H1 (cell line): ENCODE measurements around the gene PPP1R1B. TPM values are rescaled to one million over a fixed set of nuclear protein-coding genes. Genes with fewer than 3 reads are reported as not detected.
A peak's percentile ranks its signal among the peaks of the same experiment; 100 is the strongest.

Source experiments
- CTCF ChIA-PET: fragments of 300-600 bp; sonication (Branson Sonifier 250); formaldehyde crosslinking; loops from one replicate; lab custom pipeline; 2021; ENCODE audit not compliant: partially characterized antibody; lab: Charles Lee
- POLR2A ChIA-PET: fragments of 300-600 bp; sonication (Branson Sonifier 250); formaldehyde crosslinking; loops from one replicate; lab custom pipeline; 2021; ENCODE audit warnings: inconsistent platforms; ENCODE audit not compliant: partially characterized antibody; lab: Charles Lee
- DNase-seq, 2 experiments: peaks; one replicate each; pipeline versions ENCODE4 v3.0.0 to v3.0.0-alpha.2; 2010 to 2022; ENCODE audit warnings: low spot score in 2 of 2, low read depth in 1 of 2, mixed read lengths in 1 of 2
- FAIRE-seq: peaks from 2 replicates; lab custom pipeline; 2011; peaks lifted over from hg19 to GRCh38; lab: Jason Lieb, UNC
- H2AFZ ChIP-seq: 2 replicates; pipeline ENCODE4 v1.8.1; 2012; ENCODE audit warnings: low read length, inconsistent platforms
- H2AK5ac ChIP-seq: 2 replicates; pipeline ENCODE4 v1.6.1; 2013; ENCODE audit warnings: low read depth, low read length
- H2BK120ac ChIP-seq: replicated peaks from 2 replicates; pipeline ENCODE3; 2013; ENCODE audit warnings: low read depth, low read length, inconsistent platforms
- H2BK12ac ChIP-seq: 2 replicates; pipeline ENCODE4 v1.6.1; 2013; ENCODE audit warnings: low read depth, low read length
- H2BK15ac ChIP-seq: 2 replicates; pipeline ENCODE4 v1.6.1; 2013; ENCODE audit warnings: low read length
- H2BK20ac ChIP-seq: 2 replicates; pipeline ENCODE4 v1.6.1; 2013; ENCODE audit warnings: low read length
- H2BK5ac ChIP-seq: 2 replicates; pipeline ENCODE4 v1.6.1; 2013; ENCODE audit warnings: low read depth, low read length
- H3K14ac ChIP-seq: 2 replicates; pipeline ENCODE4 v1.6.1; 2013; ENCODE audit warnings: inconsistent platforms; ENCODE audit not compliant: insufficient read length
- H3K18ac ChIP-seq: 2 replicates; pipeline ENCODE4 v1.6.1; 2013; ENCODE audit warnings: low read length; ENCODE audit errors: extremely low read depth
- H3K23ac ChIP-seq: 2 replicates; pipeline ENCODE4 v1.6.1; 2013; ENCODE audit warnings: inconsistent platforms; ENCODE audit not compliant: insufficient read length
- H3K23me2 ChIP-seq: 2 replicates; pipeline ENCODE4 v1.6.1; 2013; ENCODE audit warnings: low read depth, low read length
- H3K27ac ChIP-seq: 2 replicates; pipeline ENCODE4 v1.6.1; 2011; ENCODE audit warnings: low read depth, low read length, inconsistent platforms
- H3K27me3 ChIP-seq, 4 experiments: replicated peaks in 1 of 4; 1 replicate in 1 of 4; 2 replicates in 3 of 4; pipeline versions ENCODE4 v1.6.1 to v1.8.1; 2011 to 2013; ENCODE audit warnings: low read length in 3 of 4, mild to moderate bottlenecking in 3 of 4, inconsistent platforms in 2 of 4, mixed read lengths in 2 of 4, moderate library complexity in 1 of 4; ENCODE audit not compliant: control insufficient read depth in 3 of 4, insufficient read depth in 3 of 4; ENCODE audit errors: extremely low read depth in 1 of 4
- H3K36me3 ChIP-seq, 4 experiments: 2 replicates each; pipeline versions ENCODE4 v1.6.1 to v1.8.1; 2011 to 2013; ENCODE audit warnings: mild to moderate bottlenecking in 4 of 4, low read length in 3 of 4, moderate library complexity in 2 of 4, control low read depth in 1 of 4, inconsistent platforms in 1 of 4; ENCODE audit not compliant: insufficient read depth in 4 of 4, control insufficient read depth in 2 of 4
- H3K4ac ChIP-seq: replicated peaks from 2 replicates; pipeline ENCODE3; 2013; ENCODE audit warnings: low read length, low read depth, mixed read lengths, inconsistent platforms; ENCODE audit not compliant: insufficient read length
- H3K4me1 ChIP-seq, 4 experiments: replicated peaks in 1 of 4; 1 replicate in 1 of 4; 2 replicates in 3 of 4; pipeline versions ENCODE4 v1.6.1 to v1.8.1; 2011 to 2013; ENCODE audit warnings: low read length in 3 of 4, inconsistent platforms in 2 of 4, mixed read lengths in 1 of 4; ENCODE audit not compliant: insufficient read depth in 4 of 4, control insufficient read depth in 3 of 4
- H3K4me2 ChIP-seq, 2 experiments: 2 replicates each; pipeline versions ENCODE4 v1.6.1 to v1.8.1; 2011 to 2013; ENCODE audit warnings: low read depth in 2 of 2, low read length in 2 of 2, control low read depth in 1 of 2, inconsistent platforms in 1 of 2, mild to moderate bottlenecking in 1 of 2; ENCODE audit not compliant: insufficient read depth in 1 of 2
- H3K4me3 ChIP-seq, 4 experiments: fragments of 200-600, 300-600 bp in 1 of 4; sonication (generic), shearing (Covaris generic), sonication (Bioruptor Twin) in 1 of 4; 2 replicates each; pipeline versions ENCODE4 v1.5.1 to v1.8.1; 2011 to 2016; ENCODE audit warnings: low read length in 4 of 4, low read depth in 3 of 4, control low read depth in 2 of 4, inconsistent platforms in 2 of 4, mild to moderate bottlenecking in 2 of 4, mixed read lengths in 1 of 4, moderate library complexity in 1 of 4; ENCODE audit not compliant: insufficient read depth in 2 of 4; ENCODE audit errors: extremely low read depth in 1 of 4
- H3K56ac ChIP-seq: replicated peaks from 2 replicates; pipeline ENCODE3; 2013; ENCODE audit warnings: low read depth, mild to moderate bottlenecking, mixed read lengths, low read length, inconsistent platforms; ENCODE audit not compliant: insufficient read length
- H3K79me1 ChIP-seq: 2 replicates; pipeline ENCODE4 v1.6.1; 2013; ENCODE audit warnings: low read depth, low read length, control low read depth
- H3K79me2 ChIP-seq, 2 experiments: 2 replicates each; pipeline versions ENCODE4 v1.6.1 to v1.8.1; 2012 to 2013; ENCODE audit warnings: low read length in 2 of 2, mild to moderate bottlenecking in 2 of 2, inconsistent platforms in 1 of 2; ENCODE audit not compliant: insufficient read depth in 2 of 2, control insufficient read depth in 1 of 2
- H3K9ac ChIP-seq, 4 experiments: replicated peaks in 1 of 4; 1 replicate in 1 of 4; 2 replicates in 3 of 4; pipeline versions ENCODE4 v1.6.1 to v1.8.1; 2011 to 2013; ENCODE audit warnings: low read depth in 3 of 4, low read length in 3 of 4, control low read depth in 2 of 4, mild to moderate bottlenecking in 2 of 4, moderate library complexity in 2 of 4, inconsistent platforms in 1 of 4; ENCODE audit errors: extremely low read depth in 1 of 4
- H3K9me3 ChIP-seq, 2 experiments: 2 replicates each; pipeline versions ENCODE4 v1.6.1 to v1.8.1; 2012 to 2013; ENCODE audit warnings: mild to moderate bottlenecking in 2 of 2, moderate library complexity in 2 of 2, control low read depth in 1 of 2, inconsistent platforms in 1 of 2, low read depth in 1 of 2, low read length in 1 of 2, mixed read lengths in 1 of 2; ENCODE audit not compliant: insufficient read depth in 2 of 2
- H4K20me1 ChIP-seq, 2 experiments: replicated peaks in 1 of 2; 2 replicates each; pipeline versions ENCODE3 to v1.8.1; 2011 to 2013; ENCODE audit warnings: inconsistent platforms in 2 of 2, low read length in 2 of 2, mild to moderate bottlenecking in 1 of 2; ENCODE audit not compliant: insufficient read depth in 2 of 2, control insufficient read depth in 1 of 2
- H4K5ac ChIP-seq: 2 replicates; pipeline ENCODE4 v1.6.1; 2013; ENCODE audit warnings: low read length, low read depth, mixed read lengths, inconsistent platforms; ENCODE audit not compliant: insufficient read length
- H4K8ac ChIP-seq: 2 replicates; pipeline ENCODE4 v1.8.0; 2013; ENCODE audit warnings: mild to moderate bottlenecking, moderate library complexity, low read length, inconsistent platforms; ENCODE audit not compliant: insufficient read depth; ENCODE audit errors: extremely low read depth
- H4K91ac ChIP-seq: replicated peaks from 2 replicates; pipeline ENCODE3; 2013; ENCODE audit warnings: low read length, mixed read lengths, inconsistent platforms; ENCODE audit not compliant: insufficient read length
- BCL11A ChIP-seq, 2 experiments: IDR thresholded peaks; one replicate each; pipeline ENCODE4 v1.6.1; 2011; ENCODE audit warnings: low read depth in 2 of 2, low read length in 2 of 2, mild to moderate bottlenecking in 2 of 2
- CTBP2 ChIP-seq: IDR thresholded peaks from 2 replicates; pipeline ENCODE4 v1.7.0; 2011; ENCODE audit warnings: borderline replicate concordance, mild to moderate bottlenecking, moderate library complexity, mixed read lengths, low read length; ENCODE audit not compliant: insufficient read depth, insufficient read length
- EGR1 ChIP-seq: IDR thresholded peaks from 2 replicates; pipeline ENCODE4 v1.6.1; 2011; ENCODE audit warnings: low read depth, low read length, borderline replicate concordance
- JUN ChIP-seq: IDR thresholded peaks from 2 replicates; pipeline ENCODE4 v1.6.1; 2011; ENCODE audit warnings: low read depth, mild to moderate bottlenecking, improper control_type of control experiment, low read length
- KDM4A ChIP-seq: IDR thresholded peaks from one replicate; pipeline ENCODE4 v1.7.1; 2012; ENCODE audit warnings: low read depth, mild to moderate bottlenecking, moderate library complexity, low read length, inconsistent platforms; ENCODE audit not compliant: severe bottlenecking
- MAFK ChIP-seq: IDR thresholded peaks from 2 replicates; pipeline ENCODE4 v1.6.1; 2012; ENCODE audit warnings: low read depth, mild to moderate bottlenecking, improper control_type of control experiment, low read length
- NANOG ChIP-seq: IDR thresholded peaks from 2 replicates; pipeline ENCODE4 v1.6.1; 2011; ENCODE audit warnings: low read length, low read depth, mild to moderate bottlenecking, inconsistent platforms; ENCODE audit not compliant: insufficient read depth, poor library complexity, severe bottlenecking
- NRF1 ChIP-seq: IDR thresholded peaks from 2 replicates; pipeline ENCODE4 v1.6.1; 2011; ENCODE audit warnings: mild to moderate bottlenecking, low read depth, low read length, improper control_type of control experiment
- POU5F1 ChIP-seq: IDR thresholded peaks from 2 replicates; pipeline ENCODE4 v1.6.1; 2011; ENCODE audit warnings: low read depth, mild to moderate bottlenecking, low read length, moderate library complexity
- SP1 ChIP-seq: IDR thresholded peaks from 2 replicates; pipeline ENCODE4 v1.6.1; 2011; ENCODE audit warnings: low read depth, low read length
- SP4 ChIP-seq: IDR thresholded peaks from 2 replicates; pipeline ENCODE4 v1.6.1; 2012; ENCODE audit warnings: low read length, inconsistent platforms
- SRF ChIP-seq: IDR thresholded peaks from 2 replicates; pipeline ENCODE4 v1.6.1; 2011; ENCODE audit warnings: mild to moderate bottlenecking, low read depth, low read length, moderate library complexity
- TBP ChIP-seq: IDR thresholded peaks from 2 replicates; pipeline ENCODE4 v1.6.1; 2011; ENCODE audit warnings: low read depth, low read length, improper control_type of control experiment
- TEAD4 ChIP-seq: IDR thresholded peaks from 2 replicates; pipeline ENCODE4 v1.6.1; 2012; ENCODE audit warnings: low read depth, low read length, inconsistent platforms, mixed read lengths
- WGBS, 2 experiments: shearing (Covaris generic) in 1 of 2; methylation state at CpG; one replicate each; pipeline versions ENCODE4 v1.1.6 to v1.1.7; 2013 to 2015; ENCODE audit warnings: low lambda C conversion rate in 2 of 2, mixed read lengths in 2 of 2, inconsistent platforms in 1 of 2, low coverage in 1 of 2, missing lambda C conversion rate in 1 of 2; ENCODE audit not compliant: insufficient replicate concordance in 2 of 2, insufficient coverage in 1 of 2, insufficient read length in 1 of 2; ENCODE audit errors: extremely low coverage in 1 of 2, missing lambda C conversion rate in 1 of 2; 5-methylcytosine and 5-hydroxymethylcytosine counted together
- polyA plus RNA-seq, 7 experiments: library from polyadenylated mRNA; depleted of rRNA in 3 of 7; stranded (reverse) in 5 of 7; unstranded in 2 of 7; fragments of >200 nt in 5 of 7; fragments of 200-250 nt in 2 of 7; gene quantifications; 1 replicate in 5 of 7; 2 replicates in 1 of 7; 4 replicates in 1 of 7; pipeline versions ENCODE4 v1.2.1 to v1.2.3, GENCODE V29; 2011 to 2013; ENCODE audit warnings: missing spikeins in 2 of 7, mixed read lengths in 2 of 7
- total RNA-seq: library from RNA; stranded (reverse); fragmentation: NEBNext Ultra II Directional; extraction: Animal tissue kit (Norgen Biotek cat#: 25700); gene quantifications from 2 replicates; pipeline ENCODE4 v1.2.1, GENCODE V29; 2021

Gene PPP1R1B
- total and polyA plus RNA-seq, 2 of the 8 experiments (the other 6 are each of a cell fraction or from before 2014, with no cell fraction given): 10.7 to 22.3 TPM

- Histone ChIP-seq H2AK5ac (no peak overlapping the region), H3K4ac (no peak overlapping the region), H4K91ac (no peak overlapping the region), H3K36me3 (no peaks in the 10 kb centered on the region), H4K5ac (no peak overlapping the region), H3K18ac (no peak overlapping the region), H2BK5ac (no peak overlapping the region), H3K56ac (no peak overlapping the region), H3K9ac (no peak overlapping the region), H3K23ac (no peak overlapping the region), H3K23me2 (peaks cover 3% of the 10 kb centered on the region; the same call in 1 of the 2 replicates), H4K8ac (no peak overlapping the region), H2BK20ac (no peak overlapping the region), H3K79me2 (no peaks in the 10 kb centered on the region), H2AFZ (no peak overlapping the region), H3K79me1 (no peaks in the 10 kb centered on the region), H3K27me3 (peaks cover 38 to 83% (median 60%) of the 10 kb centered on the region in 4 experiments), H2BK120ac (no peak overlapping the region), H2BK12ac (0 out of 2 replicates have a peak overlapping the region, but pooled peaks have one; percentile 75), H4K20me1 (peaks cover 0 to 3% of the 10 kb centered on the region in 2 experiments), H3K4me2 (no peak overlapping the region), H3K27ac (no peak overlapping the region), H3K4me1 (peaks cover 0 to 13% (median 6%) of the 10 kb centered on the region in 4 experiments; a peak in 6 of 7 replicates), H3K9me3 (no peaks in the 10 kb centered on the region), H3K4me3 (no peak overlapping the region), H2BK15ac (no peak overlapping the region), H3K14ac (no peak overlapping the region)
- 85% methylated on average over 14 of the region's 22 CpGs; no CpG with 5 or more reads in 1 of the 2 experiments for WGBS, 2 experiments
- no peak for DNase-seq
- CTCF ChIA-PET: interaction anchor here (0.5 to 49.2 kb wide), 6 partner anchors 27 to 406 kb away, joined by 3 to 1885 read pairs (median 156); partner anchors contain the start of genes ERBB2, PGAP3, PNMT and PPP1R1B
- no peak for FAIRE-seq
- POLR2A ChIA-PET: interaction anchor here (0.6 to 2.3 kb wide), 4 partner anchors 14 to 125 kb away, joined by 3 to 5 read pairs (median 4); partner anchors contain the start of gene PPP1R1B
- no peak for TF ChIP-seq CTBP2
- TF ChIP-seq NRF1: no peak
- TF ChIP-seq SP1: no peak
- no peak for TF ChIP-seq JUN
- TF ChIP-seq SP4: no peak
- no peak for TF ChIP-seq MAFK
- TF ChIP-seq TEAD4: no peak
- no peak for TF ChIP-seq BCL11A (IDR thresholded peaks at IDR 0.05; ENCODE audit: low read depth in 2 of 2, low read length in 2 of 2)
- no peak for TF ChIP-seq EGR1
- no peak for TF ChIP-seq POU5F1
- no peak for TF ChIP-seq SRF
- TF ChIP-seq NANOG: no peak
- TF ChIP-seq TBP: no peak
- TF ChIP-seq KDM4A: no peak
These were observed 14.4 kb upstream of the PPP1R1B start for GRCh38 chr17:39612291-39612894.
